ENCODE results near the gene AOPEP.
A peak's percentile ranks its signal among the peaks of the same experiment; 100 is the strongest.

The AOPEP gene

DNA sequence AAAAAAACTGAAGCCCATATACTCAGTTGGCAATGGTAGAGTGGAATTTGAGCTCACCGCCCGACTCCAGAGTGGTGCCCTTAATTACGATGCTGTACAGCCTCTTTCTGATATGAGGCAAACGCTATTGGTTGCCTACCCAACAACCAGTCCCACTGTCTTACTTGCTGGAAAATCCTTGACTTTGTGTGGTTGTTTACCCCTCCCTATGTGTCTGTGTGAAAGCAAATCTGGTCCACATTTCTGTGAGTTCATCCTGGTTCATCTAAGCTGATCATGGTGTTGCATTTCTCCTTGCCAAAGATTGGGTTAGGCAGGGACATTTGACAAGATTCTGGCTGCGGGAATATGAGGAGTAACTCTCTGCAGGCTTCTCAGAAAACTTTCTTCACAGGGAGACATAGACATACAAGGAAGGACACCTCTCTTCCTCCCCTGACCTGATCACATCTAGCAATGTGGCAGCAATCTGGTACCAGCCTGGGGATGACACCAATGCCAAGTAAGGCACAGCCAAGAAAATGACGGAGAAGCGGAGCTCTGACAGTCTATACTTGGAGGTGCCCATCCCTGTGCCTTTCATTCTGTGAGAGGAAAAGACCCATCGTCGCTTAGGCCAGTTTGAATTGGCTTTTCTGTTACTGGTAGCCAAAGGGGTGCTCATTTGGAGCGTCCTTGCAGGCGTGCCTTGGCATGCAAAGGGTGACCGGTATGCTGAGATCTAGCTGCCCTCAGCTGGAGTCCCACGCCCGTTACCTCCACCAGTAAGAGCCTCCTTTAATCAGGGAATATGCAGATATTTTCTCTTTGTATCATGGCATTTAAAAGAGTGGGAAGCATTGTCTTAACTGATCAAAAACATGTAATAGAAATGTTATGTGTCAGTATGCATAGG lies 124.3 kb downstream of the AOPEP start:
- DNase-seq (ENCODE audit: low read depth): no peak

DNA sequence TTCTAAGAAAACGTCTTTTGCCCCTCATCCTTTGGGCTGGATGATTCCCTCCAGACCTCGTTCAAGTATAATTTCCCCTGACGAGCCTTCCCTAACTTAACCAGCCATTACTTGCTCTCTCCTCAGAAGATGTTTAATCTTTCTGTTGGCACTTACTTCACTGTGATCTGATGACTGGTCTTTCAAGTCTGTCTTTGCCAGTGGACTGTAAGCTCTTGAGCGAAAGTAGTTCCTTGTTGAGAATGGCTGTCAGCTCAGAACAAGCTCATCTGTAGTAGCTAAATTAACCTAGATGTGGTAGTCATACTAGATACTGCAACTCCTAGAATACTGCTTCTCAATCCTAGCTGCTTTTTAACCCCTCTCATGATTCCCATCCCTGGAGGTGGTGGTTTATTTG lies 125.0 kb downstream of the AOPEP start:
- DNase-seq (ENCODE audit: low read depth): no peak

DNA sequence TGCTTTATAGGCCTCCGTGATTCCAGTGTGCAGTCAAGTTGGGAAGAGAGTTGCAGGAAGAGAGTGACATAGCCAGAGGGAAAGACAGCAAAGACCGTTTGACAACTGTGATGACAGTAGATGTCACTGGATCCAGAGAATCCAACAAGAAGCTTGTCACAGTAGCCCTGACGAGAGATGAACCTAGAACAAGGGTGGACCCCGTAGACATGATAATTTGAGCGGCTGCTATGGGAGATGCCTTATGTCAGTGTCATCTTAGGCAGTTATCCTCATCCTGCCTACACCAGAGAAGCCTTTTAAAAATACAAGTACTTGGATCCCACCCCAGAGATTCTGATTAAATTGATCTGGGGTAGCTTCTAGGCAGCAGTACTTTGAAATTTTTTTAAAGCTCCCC lies 125.4 kb downstream of the AOPEP start:
- no peak for DNase-seq (ENCODE audit: low read depth)

DNA sequence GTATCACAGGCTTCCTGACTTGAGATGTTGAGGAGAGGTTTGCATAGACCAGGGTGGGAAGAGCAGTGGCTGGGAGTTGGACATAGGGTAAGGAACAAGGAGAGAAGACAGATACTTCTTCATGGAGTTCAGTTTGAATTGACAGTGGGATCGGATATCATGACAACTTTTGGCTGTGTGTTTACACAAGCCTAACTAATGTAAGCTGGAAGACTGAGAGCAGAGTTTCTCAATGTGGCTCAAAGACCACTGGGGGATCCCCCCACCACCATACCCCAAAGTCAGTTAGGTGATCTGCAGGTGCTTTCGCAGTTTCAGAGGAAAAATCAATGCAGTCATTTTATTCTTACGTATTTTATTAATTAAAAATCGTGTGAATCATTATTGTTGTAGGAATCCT lies 125.9 kb downstream of the AOPEP start:
- no peak for DNase-seq (ENCODE audit: low read depth)

DNA sequence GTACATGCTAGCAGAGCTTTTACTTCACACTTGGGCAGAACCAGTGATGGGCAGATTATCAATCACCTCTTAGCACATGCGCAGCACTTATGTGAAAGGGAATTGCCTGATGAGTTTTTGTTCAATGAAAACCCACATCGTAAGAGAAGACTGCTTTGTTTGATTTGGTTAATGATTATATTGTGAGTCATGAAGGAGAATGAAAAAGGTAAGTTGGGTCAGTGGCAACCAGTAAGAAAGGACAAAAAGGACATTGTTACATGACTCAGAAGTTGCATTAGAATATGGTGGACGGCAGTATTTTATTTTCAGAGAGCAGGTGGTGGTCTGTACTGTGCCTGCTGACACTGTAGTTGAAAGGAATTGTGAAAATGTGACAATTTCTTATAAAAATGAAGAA lies 127.4 kb downstream of the AOPEP start:
- DNase-seq (ENCODE audit: low read depth): no peak

DNA sequence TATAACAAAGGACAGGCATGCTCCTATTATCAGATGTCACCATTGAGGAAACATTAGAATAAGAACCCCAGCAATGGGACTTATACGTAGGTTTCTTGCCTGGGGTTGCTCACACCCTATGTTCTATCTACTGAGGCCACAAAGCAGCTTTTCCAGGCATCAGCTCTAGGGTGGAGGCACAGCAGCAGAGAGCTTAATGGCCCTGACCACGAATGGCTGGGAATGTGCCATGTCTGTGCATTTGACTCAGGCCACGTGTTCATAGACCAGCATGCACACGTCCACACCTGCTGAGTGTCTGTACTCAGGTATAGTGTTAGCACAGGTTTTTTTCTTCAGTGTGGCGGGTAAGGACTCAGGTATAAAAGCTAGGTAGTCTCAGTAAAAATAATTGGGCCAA lies 129.4 kb downstream of the AOPEP start:
- DNase-seq (ENCODE audit: low read depth): no peak

DNA sequence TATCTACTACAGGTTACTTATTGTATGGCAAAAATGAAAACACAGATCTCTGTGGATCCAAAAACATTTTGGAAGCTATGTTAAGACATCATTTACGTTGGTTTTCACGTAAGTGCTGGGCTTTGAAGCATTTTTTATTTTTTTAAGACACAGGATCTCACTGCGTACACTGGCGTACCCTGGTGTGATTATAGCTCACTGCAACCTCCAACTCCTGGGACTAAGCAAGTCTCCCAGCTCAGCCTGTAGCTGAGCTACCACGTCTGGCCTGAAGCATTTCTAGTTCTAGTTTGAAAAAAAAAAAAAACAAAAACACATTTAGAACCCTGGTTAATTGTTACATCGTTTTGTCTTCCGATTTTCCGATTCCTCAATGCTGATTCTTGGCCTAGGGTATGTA lies 131.3 kb downstream of the AOPEP start:
- DNase-seq (ENCODE audit: low read depth): no peak

DNA sequence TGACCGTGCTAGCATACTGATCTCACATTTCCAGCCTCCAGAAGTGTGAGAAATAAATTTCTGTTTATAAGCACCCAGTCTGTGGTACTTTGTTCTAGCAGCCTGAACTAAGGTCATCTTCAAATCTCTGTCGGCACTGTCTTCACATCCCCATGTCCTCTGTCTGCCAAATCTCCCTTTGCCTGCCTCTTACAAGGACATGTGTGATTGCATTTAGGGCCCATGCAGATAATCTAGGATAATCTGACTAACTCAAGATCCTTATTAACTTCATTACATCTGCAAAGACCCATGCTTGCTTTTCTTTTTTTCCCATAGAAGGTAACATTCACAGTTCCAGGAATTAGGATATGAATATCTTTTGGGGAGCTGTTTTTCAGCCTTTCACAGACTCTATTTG lies 132.7 kb downstream of the AOPEP start:
- no peak for DNase-seq (ENCODE audit: low read depth)

DNA sequence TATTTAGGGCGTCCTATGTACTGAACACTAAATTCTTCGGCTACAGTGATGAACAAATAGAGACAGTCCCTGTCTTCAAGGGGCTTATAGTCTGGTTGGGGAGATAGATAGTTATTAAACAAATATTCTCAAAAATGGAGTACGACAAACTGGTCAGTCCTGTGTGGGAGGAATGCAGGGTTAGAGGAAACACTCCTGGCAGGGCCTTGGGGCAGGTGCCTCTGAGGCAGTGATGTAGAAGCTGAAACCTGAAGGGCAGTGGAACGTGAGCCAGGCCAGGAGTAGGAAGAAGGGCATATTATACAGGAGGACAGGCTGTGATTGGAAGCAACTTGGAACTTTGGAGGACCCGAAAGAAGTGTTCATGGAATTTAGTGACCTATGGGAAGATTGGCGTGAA lies 133.4 kb downstream of the AOPEP start:
- no peak for DNase-seq (ENCODE audit: low read depth)

DNA sequence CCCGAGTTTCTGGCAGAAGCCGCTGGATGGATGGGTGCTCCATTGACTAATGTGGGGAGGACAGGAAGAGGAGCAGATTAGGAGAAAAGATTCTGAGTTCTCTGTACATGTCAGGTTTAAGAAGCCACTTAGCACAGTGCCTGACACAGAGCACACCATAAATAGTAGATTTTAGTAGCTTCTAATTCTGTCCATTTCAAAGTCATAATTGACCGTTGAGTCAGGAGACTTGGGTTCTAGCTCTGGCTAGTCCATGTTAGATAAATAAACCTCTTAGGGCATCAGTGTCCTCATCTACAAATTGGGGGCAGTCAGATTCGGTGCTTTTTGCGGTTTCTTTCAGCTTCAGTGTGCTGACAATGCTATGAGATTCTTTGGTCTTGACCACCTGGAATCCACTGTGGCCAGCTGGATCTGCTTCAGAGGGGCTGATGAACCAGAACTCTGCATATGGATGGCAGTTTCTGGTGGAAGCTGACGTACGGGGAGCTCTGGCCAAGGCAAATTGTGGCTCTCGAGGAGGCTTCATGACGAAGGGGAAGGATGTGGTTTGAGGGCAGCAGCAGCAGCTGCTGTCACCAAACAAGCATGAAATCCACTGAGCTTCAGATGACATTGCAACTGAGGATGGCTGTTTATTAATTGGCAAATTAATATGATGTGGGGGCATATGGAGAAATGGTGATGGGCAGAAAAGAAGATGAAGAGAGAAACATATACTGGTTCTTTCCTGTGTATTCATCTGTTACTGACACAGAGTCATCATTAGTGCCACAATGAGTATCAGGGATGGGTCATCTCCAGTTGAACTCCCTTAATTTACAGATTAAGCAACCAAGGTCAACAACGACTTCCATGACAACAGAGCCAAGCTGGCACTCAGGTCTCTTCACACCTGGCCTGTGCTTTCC lies 134.4 kb downstream of the AOPEP start:
- DNase-seq (ENCODE audit: low read depth): peak; percentile 61

DNA sequence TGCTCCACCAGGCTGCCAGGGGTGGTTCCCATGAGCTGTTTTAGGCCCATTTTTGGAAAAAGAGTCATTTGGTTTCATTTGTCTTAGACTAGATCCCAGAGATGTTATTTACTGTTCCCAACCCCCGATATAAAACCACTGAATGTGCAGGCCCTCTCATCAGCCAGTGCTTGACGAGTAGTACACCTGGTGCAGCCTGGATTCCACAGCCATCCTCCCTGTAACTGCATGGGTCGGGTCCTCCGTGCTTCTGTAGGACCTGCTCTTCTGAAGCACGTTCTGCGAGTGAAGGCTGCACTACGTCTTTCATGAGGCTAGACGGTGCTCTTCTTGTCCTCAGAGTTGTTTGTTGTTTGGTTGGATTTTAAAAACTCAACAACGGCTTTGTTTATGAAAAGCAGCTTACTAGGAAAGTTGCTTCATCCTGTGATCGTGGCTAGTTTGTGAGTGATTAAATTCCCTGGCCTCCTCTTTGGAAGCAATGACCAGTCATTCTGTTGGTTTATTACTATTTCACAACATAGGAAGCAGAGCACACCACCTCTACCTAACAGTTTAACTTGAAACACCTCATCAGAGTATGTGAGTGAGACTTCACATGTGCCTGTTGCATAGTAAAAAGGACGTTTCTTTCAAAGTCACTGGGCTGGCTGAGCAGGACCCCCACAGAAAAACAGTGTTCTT lies 135.2 kb downstream of the AOPEP start:
- no peak for DNase-seq (ENCODE audit: low read depth)

DNA sequence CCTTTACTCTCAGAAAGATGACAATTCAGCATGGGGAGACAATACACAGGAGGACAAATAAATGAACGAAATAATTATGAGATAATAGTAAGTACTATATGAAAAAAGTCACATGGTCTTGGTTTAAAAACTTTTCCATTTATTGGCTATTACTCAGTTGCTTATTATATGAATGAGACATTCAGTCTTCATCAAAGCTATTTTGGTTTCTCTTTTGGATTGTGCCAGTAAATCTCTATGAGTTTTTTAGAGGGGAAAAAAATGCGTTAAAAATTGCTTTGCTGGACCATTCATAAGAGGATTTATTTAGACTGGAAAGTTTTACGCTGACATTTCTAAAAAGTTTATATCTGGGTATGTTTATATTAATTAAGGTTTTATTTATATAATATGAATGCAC lies 137.7 kb downstream of the AOPEP start:
- DNase-seq (ENCODE audit: low read depth): no peak

DNA sequence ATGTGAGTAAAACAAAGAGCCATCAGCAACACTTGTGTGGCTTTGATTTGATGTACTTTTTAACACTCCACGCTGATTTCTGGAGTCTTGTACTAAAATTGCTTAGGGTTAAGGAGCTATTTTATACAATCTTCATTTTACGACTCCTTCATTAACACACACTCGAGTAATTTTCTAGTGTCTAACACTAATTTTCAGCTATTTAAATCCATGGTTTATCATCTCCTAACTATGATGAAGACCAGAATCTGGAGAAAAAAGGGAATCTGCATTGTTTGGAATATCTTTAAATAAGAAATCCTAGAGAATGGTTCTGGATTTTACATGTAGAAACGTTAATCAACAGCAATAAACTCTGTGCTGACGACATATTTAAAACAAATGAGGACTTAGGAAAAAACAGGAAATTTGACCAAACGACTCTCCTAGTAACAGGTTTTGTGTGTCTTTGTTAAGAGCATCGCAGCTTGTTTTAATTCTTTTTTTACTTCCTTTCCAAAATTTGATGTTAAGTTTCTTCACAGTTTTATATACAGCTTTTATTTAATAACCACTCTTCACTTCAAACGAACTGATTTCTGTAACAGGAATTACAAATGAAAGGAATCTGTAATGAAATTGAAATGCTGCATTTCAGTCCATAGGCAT lies 138.5 kb downstream of the AOPEP start:
- DNase-seq (ENCODE audit: low read depth): no peak

DNA sequence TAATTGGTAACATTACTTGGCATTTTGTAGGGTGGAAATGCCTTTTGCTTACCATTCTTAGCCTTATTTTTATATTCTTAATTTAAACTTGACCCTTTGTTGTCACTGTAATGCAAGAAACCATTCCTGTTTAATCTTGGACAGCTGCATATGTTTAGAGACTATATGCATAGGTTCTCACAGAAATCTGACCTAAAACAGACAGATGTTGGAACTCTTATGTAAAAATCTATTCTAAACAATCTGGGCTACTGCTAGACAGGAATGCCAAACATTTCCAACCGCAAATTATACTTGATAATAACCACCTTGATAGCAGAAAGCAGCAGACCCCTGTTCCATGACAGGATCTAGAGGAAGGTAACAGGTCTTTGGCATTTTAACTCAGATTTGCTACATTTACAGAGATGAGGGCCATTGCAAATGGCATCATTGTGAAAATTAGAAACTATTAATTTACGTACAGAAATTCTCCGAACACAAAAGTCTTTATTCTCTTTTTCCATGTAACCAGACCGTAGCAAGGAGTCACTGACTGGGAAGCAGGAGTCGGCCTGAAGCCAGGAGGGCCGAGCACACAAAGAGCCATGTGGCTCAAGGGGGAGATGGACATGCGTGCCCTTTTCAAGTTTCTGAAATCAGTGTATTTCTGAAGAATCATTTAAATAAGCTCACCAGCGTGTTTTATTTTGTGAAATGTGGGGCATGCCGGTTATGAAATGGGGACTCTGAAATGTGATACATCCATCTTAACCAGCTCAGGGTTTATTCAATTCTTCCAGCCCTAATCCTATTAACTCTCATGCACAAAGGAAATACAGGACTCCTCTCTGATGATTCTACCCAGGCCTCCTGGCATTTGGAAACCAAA lies 139.3 kb downstream of the AOPEP start:
- DNase-seq (ENCODE audit: low read depth): no peak

DNA sequence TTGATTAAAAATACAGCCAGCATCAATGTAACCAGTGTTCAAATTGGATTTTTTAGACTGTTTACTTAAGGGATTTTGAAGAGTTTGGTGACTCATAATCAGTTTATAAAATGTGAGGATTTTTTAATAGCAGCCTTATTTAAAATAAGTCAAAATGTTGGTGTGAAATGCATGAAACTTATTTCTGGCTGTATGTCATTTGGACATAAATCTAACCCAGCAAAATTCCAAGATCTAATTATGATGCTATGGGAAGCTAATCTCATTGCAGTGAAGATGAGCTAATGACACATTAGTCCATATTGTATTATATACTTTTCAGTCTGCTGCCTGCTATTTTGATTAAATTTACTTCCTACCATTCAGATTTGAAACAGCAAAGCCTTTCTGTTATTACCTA lies 140.3 kb downstream of the AOPEP start:
- no peak for DNase-seq (ENCODE audit: low read depth)

DNA sequence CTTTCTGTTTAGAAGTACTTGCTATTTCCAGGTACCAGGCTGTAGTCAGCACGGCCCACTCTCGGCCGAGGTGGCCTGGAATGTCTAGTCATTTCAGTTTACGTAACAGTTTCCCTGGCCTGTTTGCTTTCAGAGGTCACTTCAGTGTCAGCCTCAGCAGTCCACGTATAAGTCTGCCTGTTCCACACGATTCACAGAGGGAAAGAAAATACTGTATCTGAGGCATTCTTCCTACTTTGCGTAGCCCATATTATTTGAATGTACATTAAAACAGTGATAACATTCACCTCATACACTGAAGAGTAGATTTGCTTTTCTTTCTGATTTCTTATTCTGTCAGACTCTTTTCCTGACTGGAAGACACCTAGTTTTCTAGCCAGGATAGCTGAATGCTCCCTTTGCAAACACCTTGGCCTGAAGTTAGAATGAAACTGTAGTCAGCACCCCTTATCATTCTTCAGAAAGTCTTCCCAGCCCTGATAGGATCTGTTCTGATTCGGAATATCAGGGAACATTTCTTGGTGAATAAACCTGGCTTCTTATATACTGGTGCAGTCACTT lies 140.9 kb downstream of the AOPEP start:
- no peak for DNase-seq (ENCODE audit: low read depth)

DNA sequence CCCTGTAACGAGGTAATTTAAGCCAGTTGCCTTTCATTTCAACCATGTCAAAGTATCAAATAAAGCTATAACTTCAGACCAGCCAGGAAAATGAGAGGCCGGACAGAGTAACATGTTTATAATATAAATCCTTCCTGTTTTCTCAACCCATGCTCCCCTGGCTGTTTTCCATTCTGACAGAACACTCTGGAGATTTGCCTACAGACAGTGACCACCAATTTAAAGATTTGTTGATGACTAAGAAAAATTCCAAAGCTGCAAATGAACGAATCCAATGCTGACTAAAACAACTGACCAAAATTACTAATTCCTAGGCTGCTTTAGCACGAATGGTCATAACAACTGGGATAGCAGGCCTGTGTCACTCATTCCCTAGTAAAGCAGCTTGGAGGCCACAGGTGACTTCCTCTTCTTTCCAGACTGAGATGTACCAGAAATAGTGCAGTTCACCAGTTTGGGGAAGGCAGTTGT lies 141.4 kb downstream of the AOPEP start:
- DNase-seq (ENCODE audit: low read depth): no peak

DNA sequence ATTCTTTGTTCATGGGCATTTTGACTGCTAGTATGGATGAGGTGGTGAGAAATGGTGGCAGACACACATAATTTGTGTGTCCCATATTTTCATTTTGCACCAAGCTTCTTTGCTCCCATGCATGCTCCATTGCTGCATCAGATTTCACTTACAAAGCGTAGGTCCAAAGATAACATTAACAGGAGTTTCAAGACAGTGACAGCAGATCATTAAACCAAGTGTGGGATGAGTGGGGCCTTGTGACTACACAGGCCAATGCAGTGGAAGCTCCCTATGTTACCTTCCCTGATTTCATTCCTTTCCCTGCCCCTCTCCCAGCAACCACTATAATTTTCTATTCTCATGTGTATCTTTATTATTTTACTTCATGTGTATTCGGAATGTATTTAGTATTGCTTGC lies 142.0 kb downstream of the AOPEP start:
- no peak for DNase-seq (ENCODE audit: low read depth)

DNA sequence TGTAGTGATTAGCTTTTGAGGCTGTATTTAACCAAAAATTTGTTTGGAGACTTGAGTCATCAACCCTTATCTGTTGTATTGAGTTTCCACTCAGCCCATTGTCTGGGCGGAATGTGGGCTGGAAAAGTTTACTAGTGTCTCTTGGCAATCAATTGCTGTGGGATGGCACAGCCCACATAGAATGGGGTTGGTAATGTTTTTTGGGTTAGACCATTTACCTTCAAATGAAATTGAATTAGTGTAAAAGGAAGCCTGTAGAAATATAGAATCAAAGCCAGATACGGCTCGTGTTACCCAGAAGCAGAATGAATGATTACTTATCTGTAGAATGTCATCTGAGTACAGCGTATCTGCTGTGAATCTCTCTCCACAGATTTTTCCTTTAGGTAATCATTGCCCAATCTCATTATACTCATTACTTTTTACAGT lies 142.9 kb downstream of the AOPEP start:
- no peak for DNase-seq (ENCODE audit: low read depth)

DNA sequence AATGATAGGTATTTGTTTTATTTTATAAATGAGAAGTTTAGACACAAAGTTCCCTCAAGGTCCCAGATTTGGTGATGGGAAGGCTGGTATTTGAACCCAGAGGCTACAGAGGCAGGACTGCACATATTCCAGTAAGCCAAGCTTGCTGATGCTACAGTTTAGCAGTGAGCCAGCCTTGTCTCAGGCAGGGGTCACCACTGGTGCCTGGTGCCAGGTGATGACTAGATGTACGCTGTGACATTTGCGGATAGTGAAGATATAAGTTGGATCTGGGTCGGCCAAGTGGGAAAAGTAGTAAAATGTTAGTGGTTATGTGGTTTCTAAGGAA lies 143.9 kb downstream of the AOPEP start:
- DNase-seq (ENCODE audit: low read depth): no peak
